Activated CD8-positive, alpha-beta memory T cell treated with anti-CD3 and anti-CD28 coated beads for 1 hour (primary cell): ENCODE measurements around the gene EML3.
"Not testable (repeated sequence)": the region's sequence is repeated elsewhere in the genome, so short reads cannot be mapped to it uniquely, and the experiment has no call there.

Experiments used
- DNase-seq, 2 donors: peaks; one replicate each; pipeline ENCODE4 v3.0.0-alpha.2; 2020; ENCODE audit warnings: low read depth in 1 of 2; ENCODE audit errors: extremely low read depth in 1 of 2

The EML3 gene

GRCh38 chr11:62612366-62613290 lies at the start of gene EML3, which contains the start of gene ROM1:
Gene EML3 (minus strand): TSS chr11:62612775. CDS start chr11:62612457, 318 bp downstream.
Gene ROM1 (plus strand): TSS chr11:62613257. CDS start chr11:62613282, 25 bp downstream.
- DNase-seq = peak; percentile 68 to 79

GRCh38 chr11:62656796-62657429 lies 44.3 kb upstream of the EML3 start:
- DNase-seq = no peak

GRCh38 chr11:62654297-62654696 lies 41.7 kb upstream of the EML3 start:
- DNase-seq = no peak

GRCh38 chr11:62652161-62653006 lies 39.8 kb upstream of the EML3 start:
- no peak for DNase-seq

GRCh38 chr11:62650283-62650682 lies 37.7 kb upstream of the EML3 start:
- not testable (repeated sequence) for DNase-seq

GRCh38 chr11:62649486-62649885 lies 36.9 kb upstream of the EML3 start:
- no peak for DNase-seq

GRCh38 chr11:62648967-62649364 lies 36.4 kb upstream of the EML3 start:
- DNase-seq = no peak

GRCh38 chr11:62648185-62648966 lies 35.8 kb upstream of the EML3 start:
- no peak for DNase-seq

- no peak for DNase-seq
Measured at GRCh38 chr11:62647609-62648005, 35.0 kb upstream of the EML3 start.

- DNase-seq = no peak
Measured at GRCh38 chr11:62646825-62647608, 34.4 kb upstream of the EML3 start.

GRCh38 chr11:62645946-62646824 lies 33.6 kb upstream of the EML3 start, which contains the start of gene GANAB:
Gene GANAB (minus strand): TSS chr11:62646613. CDS start chr11:62646599, 14 bp downstream.
- DNase-seq = peak; percentile 98

- no peak for DNase-seq
Measured at GRCh38 chr11:62645671-62645945, 33.0 kb upstream of the EML3 start.

GRCh38 chr11:62644220-62644619 lies 31.6 kb upstream of the EML3 start:
- DNase-seq = no peak

- DNase-seq = no peak
Measured at GRCh38 chr11:62632492-62632891, 19.9 kb upstream of the EML3 start.

- no peak for DNase-seq
Measured at GRCh38 chr11:62627713-62628112, 15.1 kb upstream of the EML3 start.

- no peak for DNase-seq
Measured at GRCh38 chr11:62622476-62623089, 10.0 kb upstream of the EML3 start.

- DNase-seq = peak; percentile 94
Measured at GRCh38 chr11:62621567-62622470, 9.2 kb upstream of the EML3 start, which contains the start of gene B3GAT3. Gene B3GAT3 (minus strand): TSS chr11:62621986. CDS start chr11:62621947, 39 bp downstream.
